PC-9 (cell line): ENCODE data around the gene FERMT3. TPM values are rescaled to one million over a fixed set of nuclear protein-coding genes. Genes with fewer than 3 reads are reported as not detected.

ENCODE experiments used
- BruUV-seq: library from RNA; stranded (reverse); fragments of 400-500 nt; replicated peaks from 2 replicates; lab custom pipeline; 2021; lab: Mats Ljungman, UMichigan
- CTCF ChIA-PET: fragments of 300-600 bp; sonication (Branson Sonifier 250); formaldehyde crosslinking; loops from one replicate; lab custom pipeline; 2022; ENCODE audit warnings: antibody characterized with exemption; lab: Charles Lee
- POLR2A ChIA-PET: fragments of 300-600 bp; sonication (Branson Sonifier 250); formaldehyde crosslinking; loops from one replicate; lab custom pipeline; 2022; ENCODE audit warnings: antibody characterized with exemption; ENCODE audit not compliant: unreplicated experiment; lab: Charles Lee
- DNase-seq, 2 experiments: peaks; one replicate each; pipeline versions ENCODE4 v3.0.0 to v3.0.0-alpha.2; 2015 to 2022; ENCODE audit warnings: mixed read lengths in 1 of 2
- H2AFZ ChIP-seq: fragments of 200-600 bp; sonication (generic); 2 replicates; pipeline ENCODE4 v1.8.1; 2017; ENCODE audit warnings: antibody characterized with exemption
- H3F3A ChIP-seq: fragments of 200-600 bp; sonication (generic); 2 replicates; pipeline ENCODE4 v1.8.1; 2017; ENCODE audit warnings: antibody characterized with exemption, mild to moderate bottlenecking, low read depth; ENCODE audit not compliant: insufficient read depth
- H3K27ac ChIP-seq: fragments of 200-600 bp; sonication (generic); 2 replicates; pipeline ENCODE4 v1.6.1; 2016; ENCODE audit warnings: mixed run types
- H3K27me3 ChIP-seq: fragments of 200-600 bp; sonication (generic); 2 replicates; pipeline ENCODE4 v1.6.1; 2016; ENCODE audit warnings: low read depth, mixed run types; ENCODE audit not compliant: insufficient read depth
- H3K36me3 ChIP-seq: fragments of 200-600 bp; sonication (generic); 2 replicates; pipeline ENCODE4 v1.6.1; 2016; ENCODE audit warnings: low read depth, mixed run types
- H3K4me1 ChIP-seq: fragments of 200-600 bp; sonication (generic); replicated peaks from 2 replicates; pipeline ENCODE4 v1.6.1; 2016; ENCODE audit warnings: mixed run types; ENCODE audit not compliant: insufficient read depth
- H3K4me2 ChIP-seq: fragments of 200-600 bp; sonication (generic); 2 replicates; pipeline ENCODE4 v1.6.1; 2017; ENCODE audit warnings: mixed run types
- H3K4me3 ChIP-seq: fragments of 200-600 bp; sonication (generic); 2 replicates; pipeline ENCODE4 v1.6.1; 2016; ENCODE audit warnings: mixed run types
- H3K79me2 ChIP-seq: fragments of 200-600 bp; sonication (generic); 2 replicates; pipeline ENCODE4 v1.6.1; 2017; ENCODE audit warnings: low read depth, mixed run types
- H3K9me2 ChIP-seq: fragments of 200-600 bp; sonication (generic); 2 replicates; pipeline ENCODE4 v1.8.1; 2017; ENCODE audit warnings: mild to moderate bottlenecking; ENCODE audit not compliant: insufficient read depth
- H3K9me3 ChIP-seq: fragments of 200-600 bp; sonication (generic); 2 replicates; pipeline ENCODE4 v1.8.1; 2016; ENCODE audit warnings: low read depth; ENCODE audit not compliant: insufficient read depth
- H4K20me1 ChIP-seq: fragments of 200-600 bp; sonication (generic); 2 replicates; pipeline ENCODE4 v1.8.1; 2017; ENCODE audit not compliant: insufficient read depth
- CTCF ChIP-seq: fragments of 200-600 bp; sonication (generic); conservative IDR thresholded peaks from 2 replicates; pipeline ENCODE4 v1.6.1; 2017; ENCODE audit warnings: mixed run types, antibody characterized with exemption, mild to moderate bottlenecking, moderate library complexity
- EZH2 ChIP-seq: fragments of 200-600 bp; sonication (generic); IDR thresholded peaks from 2 replicates; pipeline ENCODE4 v1.8.0; 2017; ENCODE audit warnings: antibody characterized with exemption, low read depth
- intact Hi-C: fragments of 100-400 bp; cut with micrococcal nuclease; formaldehyde crosslinking; loops from one replicate; pipeline ENCODE4 v1.10.0; 2022; ENCODE audit not compliant: unreplicated experiment
- total RNA-seq: library from RNA; stranded (reverse); gene quantifications from 2 replicates; pipeline ENCODE4 v1.2.3, GENCODE V29; 2021

Gene FERMT3
- total RNA-seq, 1 experiment from 2014 or later = 5.0 TPM

- no TSS peak for BruUV-seq
- POLR2A ChIA-PET = no interaction called here
- H3F3A ChIP-seq = peaks cover 39% of the 10 kb centered on the region
- intact Hi-C loops = no loop called here
- H3K27ac ChIP-seq = no peak overlapping the region
- no peaks in the 10 kb centered on the region for H3K27me3 ChIP-seq
- H3K79me2 ChIP-seq = no peaks in the 10 kb centered on the region
- H2AFZ ChIP-seq = no peak overlapping the region
- H3K4me3 ChIP-seq = no peak overlapping the region
- no peaks in the 10 kb centered on the region for H3K4me1 ChIP-seq
- no peak for DNase-seq
- H3K4me2 ChIP-seq = no peak overlapping the region
- no peaks in the 10 kb centered on the region for H3K9me2 ChIP-seq
- no peaks in the 10 kb centered on the region for H4K20me1 ChIP-seq
- no peak for TF ChIP-seq EZH2
- TF ChIP-seq CTCF = no peak
- CTCF ChIA-PET = no interaction called here
- H3K9me3 ChIP-seq = no peaks in the 10 kb centered on the region
- H3K36me3 ChIP-seq = no peaks in the 10 kb centered on the region
Observed at GRCh38 chr11:64211181-64211872, 4.8 kb downstream of the FERMT3 start.

- Histone ChIP-seq H3K9me2 (no peaks in the 10 kb centered on the region), H3K4me1 (no peaks in the 10 kb centered on the region), H2AFZ (no peak overlapping the region), H3K9me3 (no peaks in the 10 kb centered on the region), H3K27me3 (no peaks in the 10 kb centered on the region), H3K79me2 (no peaks in the 10 kb centered on the region), H3F3A (peaks cover 34% of the 10 kb centered on the region), H3K4me3 (no peak overlapping the region), H4K20me1 (no peaks in the 10 kb centered on the region), H3K36me3 (no peaks in the 10 kb centered on the region), H3K4me2 (no peak overlapping the region), H3K27ac (no peak overlapping the region)
- TF ChIP-seq CTCF = no peak
- DNase-seq = no peak
- intact Hi-C loops = no loop called here
- ChIA-PET CTCF (interaction anchor here (0.6 kb wide), 1 partner anchor 13 kb away, joined by 3 read pairs; no protein-coding TSS in a partner anchor), POLR2A (no interaction called here)
- BruUV-seq = no TSS peak
Observed at GRCh38 chr11:64216879-64217278, 10.4 kb downstream of the FERMT3 start.

DNA sequence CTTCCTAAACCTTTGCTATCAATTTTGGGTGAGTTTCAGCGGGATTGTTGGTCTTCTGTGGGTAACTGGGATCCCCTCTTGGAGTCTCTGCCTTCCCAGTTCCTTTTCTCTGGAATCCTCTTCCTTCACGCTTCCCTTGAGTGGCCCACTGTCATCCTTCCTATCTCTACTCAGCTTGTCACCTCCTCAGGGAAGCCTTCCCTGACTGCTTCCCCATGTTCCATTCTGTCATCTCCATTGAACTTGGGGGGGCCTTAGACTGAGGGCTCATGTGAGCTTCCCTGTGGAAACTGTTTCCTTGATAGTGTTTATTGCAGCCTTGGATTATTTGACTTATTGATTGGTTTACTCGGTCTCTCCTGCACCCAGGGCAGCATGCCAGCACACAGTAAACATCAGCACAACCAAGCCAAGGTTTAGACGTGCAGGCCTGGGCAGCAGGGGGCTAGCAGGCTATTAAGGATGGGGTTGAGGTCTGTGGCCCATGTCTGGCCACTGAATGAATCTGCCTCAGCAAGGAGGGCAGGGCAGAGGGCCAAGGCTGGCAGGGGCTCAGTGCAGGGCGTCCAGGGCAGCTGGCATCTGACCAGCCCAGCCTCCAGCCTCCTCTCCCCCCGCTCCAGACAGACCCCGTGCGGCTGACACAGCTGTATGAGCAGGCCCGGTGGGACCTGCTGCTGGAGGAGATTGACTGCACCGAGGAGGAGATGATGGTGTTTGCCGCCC lies 12.3 kb downstream of the FERMT3 start:
- Histone ChIP-seq H3K4me2 (no peak overlapping the region), H3K27me3 (no peaks in the 10 kb centered on the region), H3K79me2 (no peaks in the 10 kb centered on the region), H3K9me2 (no peaks in the 10 kb centered on the region), H2AFZ (no peak overlapping the region), H3F3A (peaks cover 31% of the 10 kb centered on the region), H3K4me3 (no peak overlapping the region), H4K20me1 (no peaks in the 10 kb centered on the region; the same call in 1 of the 2 replicates), H3K27ac (no peak overlapping the region), H3K4me1 (no peaks in the 10 kb centered on the region), H3K36me3 (no peaks in the 10 kb centered on the region), H3K9me3 (no peaks in the 10 kb centered on the region)
- no peak for TF ChIP-seq EZH2
- TF ChIP-seq CTCF = no peak
- ChIA-PET POLR2A (no interaction called here), CTCF (no interaction called here)
- DNase-seq = no peak
- intact Hi-C loops = no loop called here
- BruUV-seq = no TSS peak
